ENCODE data around the gene MEIS1. TPM values are rescaled to one million over a fixed set of nuclear protein-coding genes. Genes with fewer than 3 reads are reported as not detected.

The MEIS1 gene
- total RNA-seq, 2 donors from 2014 or later: 1.8 to 2.3 TPM

DNA sequence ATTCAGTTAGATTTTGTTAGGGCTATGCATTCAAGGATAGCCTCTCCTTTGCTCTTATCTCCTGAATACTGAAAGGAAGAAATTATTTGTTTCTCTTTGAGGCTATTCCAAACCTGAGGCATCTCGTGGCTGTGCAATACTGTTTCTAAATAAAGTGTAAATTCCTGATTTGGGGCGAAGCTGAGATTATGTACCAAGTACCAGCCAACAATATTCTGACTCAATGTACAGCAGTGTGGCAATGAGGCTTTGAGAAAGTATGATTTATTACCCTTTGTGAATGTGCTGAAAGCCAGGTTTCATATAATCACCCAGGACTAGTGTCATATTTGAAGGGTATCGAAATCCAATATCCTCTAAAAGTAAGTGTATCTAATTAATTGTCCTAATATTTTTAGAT, 113.5 kb downstream of the MEIS1 start:
- Histone ChIP-seq H3K9me3 (ENCODE audit: control insufficient read depth, low read length) (no peaks in the 10 kb centered on the region), H3K4me1 (ENCODE audit: control insufficient read depth, insufficient read depth, low read length) (peaks cover 6% of the 10 kb centered on the region), H3K9ac (ENCODE audit: extremely low read depth, low read length, poor library complexity, severe bottlenecking) (no peak overlapping the region), H3K27ac (ENCODE audit: low read depth, low read length) (no peak overlapping the region), H3K36me3 (ENCODE audit: control insufficient read depth, insufficient read depth, low read length) (no peaks in the 10 kb centered on the region), H3K27me3 (ENCODE audit: control insufficient read depth, insufficient read depth, low read length, poor library complexity, severe bottlenecking) (no peaks in the 10 kb centered on the region), H3K4me3 (ENCODE audit: low read length) (no peak overlapping the region)
- WGBS, 2 experiments (ENCODE audit: insufficient coverage in 1 of 2, insufficient read length in 1 of 2): 100% methylated on average over 2 of the region's 3 CpGs; no CpG with 5 or more reads in 1 of the 2 experiments
- Mint-ChIP-seq H3K4me3 (no peak overlapping the region), H3K9me3 (no peaks in the 10 kb centered on the region), H3K27me3 (ENCODE audit: insufficient read depth) (peaks cover 7% of the 10 kb centered on the region), H3K4me1 (peaks cover 15% of the 10 kb centered on the region), H3K36me3 (ENCODE audit: low read depth) (no peaks in the 10 kb centered on the region), H3K27ac (no peak overlapping the region)
- TF ChIP-seq, protein P1, sequence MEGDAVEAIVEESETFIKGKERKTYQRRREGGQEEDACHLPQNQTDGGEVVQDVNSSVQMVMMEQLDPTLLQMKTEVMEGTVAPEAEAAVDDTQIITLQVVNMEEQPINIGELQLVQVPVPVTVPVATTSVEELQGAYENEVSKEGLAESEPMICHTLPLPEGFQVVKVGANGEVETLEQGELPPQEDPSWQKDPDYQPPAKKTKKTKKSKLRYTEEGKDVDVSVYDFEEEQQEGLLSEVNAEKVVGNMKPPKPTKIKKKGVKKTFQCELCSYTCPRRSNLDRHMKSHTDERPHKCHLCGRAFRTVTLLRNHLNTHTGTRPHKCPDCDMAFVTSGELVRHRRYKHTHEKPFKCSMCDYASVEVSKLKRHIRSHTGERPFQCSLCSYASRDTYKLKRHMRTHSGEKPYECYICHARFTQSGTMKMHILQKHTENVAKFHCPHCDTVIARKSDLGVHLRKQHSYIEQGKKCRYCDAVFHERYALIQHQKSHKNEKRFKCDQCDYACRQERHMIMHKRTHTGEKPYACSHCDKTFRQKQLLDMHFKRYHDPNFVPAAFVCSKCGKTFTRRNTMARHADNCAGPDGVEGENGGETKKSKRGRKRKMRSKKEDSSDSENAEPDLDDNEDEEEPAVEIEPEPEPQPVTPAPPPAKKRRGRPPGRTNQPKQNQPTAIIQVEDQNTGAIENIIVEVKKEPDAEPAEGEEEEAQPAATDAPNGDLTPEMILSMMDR (conservative IDR thresholded peaks at IDR 0.05): no peak
- no peak for DNase-seq

DNA sequence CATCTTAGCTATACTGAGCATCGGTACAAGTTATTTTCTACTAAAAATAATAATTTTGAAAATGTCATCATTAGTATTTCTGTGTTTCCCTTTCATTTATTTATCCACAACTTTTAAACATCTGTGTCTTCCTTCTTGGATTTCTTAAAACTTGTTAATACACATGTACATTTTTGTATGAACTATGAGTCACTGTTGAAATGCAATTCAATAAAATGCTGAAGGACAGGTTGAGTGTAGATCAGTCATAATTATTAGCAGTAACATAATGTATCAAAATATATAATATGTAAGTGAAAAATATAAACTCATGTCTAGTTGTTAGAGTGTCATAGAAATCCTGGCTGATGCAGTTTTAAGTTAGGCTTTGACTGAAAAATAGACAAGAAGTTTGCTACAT, 115.9 kb downstream of the MEIS1 start:
- TF ChIP-seq, protein P1 (conservative IDR thresholded peaks at IDR 0.05): no peak
- Histone ChIP-seq H3K4me3 (ENCODE audit: low read length) (no peak overlapping the region), H3K27ac (ENCODE audit: low read depth, low read length) (no peak overlapping the region), H3K36me3 (ENCODE audit: control insufficient read depth, insufficient read depth, low read length) (no peaks in the 10 kb centered on the region), H3K4me1 (ENCODE audit: control insufficient read depth, insufficient read depth, low read length) (peaks cover 5% of the 10 kb centered on the region), H3K9ac (ENCODE audit: extremely low read depth, low read length, poor library complexity, severe bottlenecking) (no peak overlapping the region), H3K9me3 (ENCODE audit: control insufficient read depth, low read length) (no peaks in the 10 kb centered on the region), H3K27me3 (ENCODE audit: control insufficient read depth, insufficient read depth, low read length, poor library complexity, severe bottlenecking) (no peaks in the 10 kb centered on the region)
- H3K9me3 Mint-ChIP-seq: no peaks in the 10 kb centered on the region
- peaks cover 4% of the 10 kb centered on the region for H3K27me3 Mint-ChIP-seq (ENCODE audit: insufficient read depth)
- no peak overlapping the region for H3K4me3 Mint-ChIP-seq
- WGBS, 2 experiments (ENCODE audit: insufficient coverage in 1 of 2, insufficient read length in 1 of 2): 100% methylated on average over 1 of the region's 1 CpG; no CpG with 5 or more reads in 1 of the 2 experiments
- H3K36me3 Mint-ChIP-seq (ENCODE audit: low read depth): no peaks in the 10 kb centered on the region
- H3K27ac Mint-ChIP-seq: no peak overlapping the region
- peaks cover 23% of the 10 kb centered on the region for H3K4me1 Mint-ChIP-seq
- no peak for DNase-seq

DNA sequence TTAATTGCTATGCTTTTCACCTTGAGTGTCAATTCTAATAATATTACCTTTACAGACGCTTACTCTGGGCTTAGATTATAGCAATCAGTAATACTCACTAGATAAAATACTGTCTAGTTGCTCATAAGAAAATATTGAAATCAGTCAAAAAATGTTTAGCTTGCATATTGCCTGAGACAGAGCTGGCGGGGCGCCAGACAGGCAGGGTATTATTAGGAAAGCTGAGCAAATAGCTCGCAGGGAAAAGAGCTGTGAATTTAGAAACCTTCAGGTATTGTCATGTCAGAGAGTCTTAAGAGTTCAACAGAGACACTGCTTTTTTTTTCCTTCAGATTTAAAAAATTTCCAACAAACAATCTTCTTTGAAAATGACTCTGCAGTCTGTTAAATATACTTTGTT, 118.4 kb downstream of the MEIS1 start:
- no peaks in the 10 kb centered on the region for H3K36me3 ChIP-seq (ENCODE audit: control insufficient read depth, insufficient read depth, low read length)
- no peaks in the 10 kb centered on the region for H3K9me3 ChIP-seq (ENCODE audit: control insufficient read depth, low read length)
- TF ChIP-seq, protein P1 (conservative IDR thresholded peaks at IDR 0.05): no peak
- H3K36me3 Mint-ChIP-seq (ENCODE audit: low read depth): no peaks in the 10 kb centered on the region
- no peak overlapping the region for H3K27ac ChIP-seq (ENCODE audit: low read depth, low read length)
- WGBS, 2 experiments (ENCODE audit: insufficient coverage in 1 of 2, insufficient read length in 1 of 2): 68 to 80% methylated on average over 1 to 4 of the region's 4 CpGs
- peaks cover 24% of the 10 kb centered on the region for H3K4me1 Mint-ChIP-seq
- no peak overlapping the region for H3K9ac ChIP-seq (ENCODE audit: extremely low read depth, low read length, poor library complexity, severe bottlenecking)
- no peaks in the 10 kb centered on the region for H3K9me3 Mint-ChIP-seq
- H3K27ac Mint-ChIP-seq: no peak overlapping the region
- H3K4me3 Mint-ChIP-seq: no peak overlapping the region
- H3K4me3 ChIP-seq (ENCODE audit: low read length): no peak overlapping the region
- H3K4me1 ChIP-seq (ENCODE audit: control insufficient read depth, insufficient read depth, low read length): peaks cover 5% of the 10 kb centered on the region
- H3K27me3 Mint-ChIP-seq (ENCODE audit: insufficient read depth): peaks cover 1% of the 10 kb centered on the region
- DNase-seq: no peak
- H3K27me3 ChIP-seq (ENCODE audit: control insufficient read depth, insufficient read depth, low read length, poor library complexity, severe bottlenecking): no peaks in the 10 kb centered on the region

Measured in endodermal cell (in vitro differentiated cells).